VCaP (cell line): ENCODE measurements around the gene BTBD18.

ENCODE experiments used
- H3K27ac ChIP-seq: fragments of 450-650 bp; 2 replicates; pipeline ENCODE4 v1.5.1; 2017
- TF ChIP-seq, protein P1 (sequence below): fragments of 450-650 bp; conservative IDR thresholded peaks from 2 replicates; pipeline ENCODE4 v1.5.1; 2017; ENCODE audit warnings: mild to moderate bottlenecking, moderate library complexity

Gene BTBD18

DNA sequence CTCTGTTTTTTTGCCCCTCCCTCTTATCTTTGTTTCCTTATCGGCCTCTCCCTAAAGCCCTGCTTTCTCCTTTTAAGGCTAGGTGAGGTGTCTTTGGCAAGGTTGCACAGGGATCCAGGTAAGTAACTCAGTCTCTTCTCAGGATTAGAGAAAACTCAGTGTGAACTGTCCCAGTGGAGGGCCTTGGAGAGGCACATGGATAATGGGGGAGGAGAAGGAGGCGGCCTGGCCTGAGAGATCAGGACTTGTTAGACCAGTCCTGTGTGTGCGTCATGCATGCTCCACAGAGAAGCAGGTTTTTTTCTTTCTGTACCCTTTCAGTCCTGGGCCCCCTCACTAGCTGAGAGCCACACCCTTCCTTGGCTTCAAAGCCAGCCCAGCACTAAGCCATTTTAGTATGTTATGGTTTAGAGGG is 29.9 kb upstream of the BTBD18 start:
- H3K27ac ChIP-seq, result peak overlapping the region; percentile 92
- TF ChIP-seq, protein P1, sequence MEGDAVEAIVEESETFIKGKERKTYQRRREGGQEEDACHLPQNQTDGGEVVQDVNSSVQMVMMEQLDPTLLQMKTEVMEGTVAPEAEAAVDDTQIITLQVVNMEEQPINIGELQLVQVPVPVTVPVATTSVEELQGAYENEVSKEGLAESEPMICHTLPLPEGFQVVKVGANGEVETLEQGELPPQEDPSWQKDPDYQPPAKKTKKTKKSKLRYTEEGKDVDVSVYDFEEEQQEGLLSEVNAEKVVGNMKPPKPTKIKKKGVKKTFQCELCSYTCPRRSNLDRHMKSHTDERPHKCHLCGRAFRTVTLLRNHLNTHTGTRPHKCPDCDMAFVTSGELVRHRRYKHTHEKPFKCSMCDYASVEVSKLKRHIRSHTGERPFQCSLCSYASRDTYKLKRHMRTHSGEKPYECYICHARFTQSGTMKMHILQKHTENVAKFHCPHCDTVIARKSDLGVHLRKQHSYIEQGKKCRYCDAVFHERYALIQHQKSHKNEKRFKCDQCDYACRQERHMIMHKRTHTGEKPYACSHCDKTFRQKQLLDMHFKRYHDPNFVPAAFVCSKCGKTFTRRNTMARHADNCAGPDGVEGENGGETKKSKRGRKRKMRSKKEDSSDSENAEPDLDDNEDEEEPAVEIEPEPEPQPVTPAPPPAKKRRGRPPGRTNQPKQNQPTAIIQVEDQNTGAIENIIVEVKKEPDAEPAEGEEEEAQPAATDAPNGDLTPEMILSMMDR, result no peak

DNA sequence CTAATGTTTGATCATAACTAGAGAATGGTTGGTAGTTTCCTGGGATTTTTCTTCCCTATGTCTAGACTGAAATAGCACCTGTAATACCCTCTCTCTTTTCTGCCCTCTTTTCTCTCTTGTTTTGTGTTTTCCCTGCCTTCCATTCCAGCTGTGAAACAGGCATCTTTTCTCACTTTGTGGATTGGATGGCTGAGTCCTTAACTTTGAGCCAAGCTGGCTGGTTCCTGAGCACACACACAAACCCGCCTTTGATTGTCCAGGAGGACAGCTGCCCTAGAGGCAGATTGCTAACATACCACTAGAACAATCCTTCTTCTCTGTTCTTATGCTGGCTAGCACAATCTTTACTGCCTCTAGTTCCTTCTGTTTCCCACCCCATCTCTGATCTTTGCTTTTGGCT is 27.7 kb upstream of the BTBD18 start:
- TF ChIP-seq, protein P1, result no peak
- peak overlapping the region; percentile 92 for H3K27ac ChIP-seq

DNA sequence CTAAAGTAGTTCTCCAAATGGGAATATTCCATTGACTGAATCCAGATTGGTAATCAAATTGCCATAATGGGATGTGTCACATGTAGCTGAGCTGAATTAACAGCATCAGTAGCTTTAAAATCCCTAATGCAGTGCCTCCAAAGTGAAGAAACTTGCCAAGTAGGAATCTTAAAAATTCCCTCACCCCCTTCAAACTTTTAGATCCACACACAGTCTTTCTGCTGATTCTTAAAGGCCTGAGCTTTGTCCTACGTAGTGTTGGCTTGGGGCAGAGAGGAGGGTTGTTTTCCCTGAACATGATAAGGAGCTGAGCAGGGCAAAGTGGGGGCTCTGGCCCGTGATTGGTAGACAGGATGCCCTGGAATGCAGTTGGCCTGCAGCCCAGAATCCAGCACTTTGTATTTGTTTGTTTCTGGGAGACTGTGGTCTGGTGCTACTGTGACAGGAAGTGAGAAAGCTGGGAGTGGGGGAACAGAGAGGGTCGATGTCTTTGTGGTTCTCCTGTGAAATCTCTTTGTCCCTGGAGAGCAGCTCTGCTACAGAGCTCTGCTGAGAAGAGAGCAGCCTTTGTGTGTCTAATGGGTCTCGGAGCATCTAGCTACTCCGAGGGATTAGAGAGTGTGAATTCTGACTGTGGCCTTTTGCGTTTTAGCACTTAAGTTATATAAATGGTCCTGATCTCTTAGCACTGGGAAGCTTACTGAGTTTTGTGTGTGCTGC is 26.9 kb upstream of the BTBD18 start:
- TF ChIP-seq, protein P1, result no peak
- peak overlapping the region; percentile 92 for H3K27ac ChIP-seq

DNA sequence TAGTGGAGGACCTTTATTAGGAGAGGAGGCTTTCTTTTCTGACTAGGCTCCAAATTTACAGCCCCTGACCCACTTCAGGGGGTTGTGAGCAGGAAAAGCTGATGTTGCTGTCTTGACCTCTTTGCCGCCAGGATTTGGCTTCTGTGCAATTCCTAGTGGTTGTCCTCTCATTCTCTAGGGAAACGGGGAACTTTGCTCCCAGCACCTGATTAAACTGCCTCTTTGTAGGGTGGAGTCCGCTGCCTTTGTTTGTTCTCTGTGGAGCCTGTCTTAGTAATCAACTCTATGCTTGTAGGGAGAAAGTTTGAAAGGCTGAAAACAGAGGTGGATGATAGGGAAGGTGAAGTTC is 26.3 kb upstream of the BTBD18 start:
- TF ChIP-seq, protein P1, result no peak
- H3K27ac ChIP-seq, result peak overlapping the region; percentile 92

DNA sequence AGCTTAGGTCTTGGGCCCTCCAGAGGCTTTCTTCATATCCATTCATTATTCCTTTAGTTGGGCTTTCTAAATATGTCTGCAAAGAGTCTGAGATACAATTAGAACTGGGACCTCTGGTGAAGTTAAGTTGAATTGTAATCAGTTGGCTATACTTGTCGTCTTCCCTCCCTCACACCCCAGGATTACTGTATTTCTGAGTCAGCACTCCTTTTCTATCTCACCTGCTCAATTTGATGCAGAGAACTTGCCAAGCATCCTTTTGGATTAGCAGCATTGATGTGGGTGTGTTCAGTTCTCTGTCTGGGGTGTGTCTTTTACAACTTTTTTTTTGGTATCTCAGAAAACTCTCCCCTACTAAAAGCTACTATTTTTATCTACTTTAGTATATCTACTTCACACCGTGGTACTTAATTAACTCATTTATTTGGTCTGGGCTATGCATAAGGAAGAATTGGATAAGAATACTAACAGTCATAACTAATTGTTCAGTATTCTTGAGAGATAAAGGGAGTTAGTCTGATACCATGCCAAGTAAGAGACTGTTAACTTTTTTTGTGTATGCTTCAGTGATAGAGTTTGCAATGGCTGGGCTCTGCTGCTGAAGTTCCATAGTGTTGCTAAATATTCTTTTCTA is 25.1 kb upstream of the BTBD18 start:
- H3K27ac ChIP-seq, result peak overlapping the region; percentile 92

DNA sequence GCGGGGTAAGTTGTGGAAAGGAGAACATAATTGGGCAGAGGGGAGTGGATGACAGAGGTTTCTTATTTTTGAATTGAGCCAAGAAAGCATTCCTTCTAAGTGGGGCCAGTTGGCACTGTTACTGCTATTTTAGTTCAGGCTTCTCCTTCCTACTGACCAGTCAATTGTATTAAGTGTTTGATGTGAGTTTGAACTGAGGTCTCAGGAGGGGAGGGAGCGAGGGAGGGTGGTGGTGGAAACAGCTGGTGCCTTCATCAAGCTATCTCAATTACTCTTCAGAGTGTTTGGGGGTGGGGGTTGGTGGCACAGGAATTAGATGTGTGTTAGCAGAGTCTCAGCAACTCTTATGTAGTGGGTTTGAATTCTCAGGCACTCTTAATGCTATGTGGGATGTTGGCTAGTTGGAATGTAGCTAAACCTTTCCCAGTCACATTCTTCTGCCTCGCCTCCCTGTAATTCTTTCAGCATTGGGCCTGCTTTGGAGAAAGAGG is 24.5 kb upstream of the BTBD18 start:
- H3K27ac ChIP-seq, result peak overlapping the region; percentile 92
- TF ChIP-seq, protein P1, result no peak

More for the DNA sequence above, 25.1 kb upstream of the BTBD18 start:
- TF ChIP-seq, protein P1, result no peak

DNA sequence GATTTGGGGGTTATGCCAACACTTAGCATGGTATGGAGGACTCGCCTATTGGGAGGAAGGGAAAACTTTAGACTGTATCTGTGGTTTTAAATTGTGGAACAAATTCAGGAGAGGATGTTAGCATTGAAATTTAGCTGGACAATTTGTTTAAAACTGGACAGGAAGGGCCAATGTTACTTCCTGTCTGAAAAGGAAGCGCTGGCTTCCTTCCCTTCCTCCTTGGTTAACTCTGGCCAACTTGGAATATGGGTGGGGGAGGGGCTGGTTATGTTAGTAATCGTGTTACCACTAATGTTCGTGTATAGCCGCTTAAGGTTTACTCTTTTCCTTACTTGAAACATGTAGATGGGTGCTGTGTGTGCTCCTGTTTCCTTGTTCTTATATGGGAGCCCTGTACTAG is 23.9 kb upstream of the BTBD18 start:
- peak overlapping the region; percentile 92 for H3K27ac ChIP-seq
- TF ChIP-seq, protein P1, result no peak
